SK-N-SH (cell line): Measurements from ENCODE around the gene NEU3. TPM values are rescaled to one million over a fixed set of nuclear protein-coding genes. Genes with fewer than 3 reads are reported as not detected.

ENCODE experiments used
- CTCF ChIA-PET: fragments of 300-600, 350-600 bp; formaldehyde crosslinking; extraction: SDS; loops from one replicate; lab custom pipeline; 2021; lab: Yijun Ruan, JAX
- POLR2A ChIA-PET: fragments of 350-600 bp; sonication (Branson Sonifier 250); formaldehyde crosslinking; extraction: SDS; loops from one replicate; lab custom pipeline; 2020; ENCODE audit warnings: antibody characterized with exemption, inconsistent platforms; lab: Yijun Ruan, JAX
- DNase-seq: peaks from one replicate; pipeline ENCODE4 v3.0.0; 2012
- H2AFZ ChIP-seq: fragments of 200-600 bp; sonication (generic); 2 replicates; pipeline ENCODE4 v1.8.1; 2016; ENCODE audit warnings: antibody characterized with exemption, mild to moderate bottlenecking, low read depth
- H3F3A ChIP-seq: fragments of 200-600 bp; sonication (generic); replicated peaks from 2 replicates; pipeline ENCODE3; 2016; ENCODE audit warnings: antibody characterized with exemption, mild to moderate bottlenecking; ENCODE audit not compliant: insufficient read depth
- H3K27ac ChIP-seq, 2 experiments: fragments of 200-500 bp in 1 of 2; fragments of 200-600 bp in 1 of 2; sonication (Bioruptor generic) in 1 of 2; sonication (generic), shearing (Covaris generic) in 1 of 2; 2 replicates each; pipeline versions ENCODE4 v1.5.1 to v1.6.1; 2014 to 2016; ENCODE audit warnings: low read depth in 2 of 2, inconsistent platforms in 1 of 2, low read length in 1 of 2, mild to moderate bottlenecking in 1 of 2, mixed read lengths in 1 of 2
- H3K27me3 ChIP-seq: fragments of 200-600 bp; sonication (generic), shearing (Covaris generic); 2 replicates; pipeline ENCODE4 v1.6.1; 2016; ENCODE audit warnings: mixed run types; ENCODE audit not compliant: insufficient read depth
- H3K36me3 ChIP-seq, 2 experiments: fragments of 200-500 bp in 1 of 2; fragments of 200-600 bp in 1 of 2; sonication (Bioruptor generic) in 1 of 2; sonication (generic) in 1 of 2; replicated peaks in 1 of 2; 2 replicates each; pipeline versions ENCODE3 to v1.5.1; 2014 to 2016; ENCODE audit warnings: low read length in 1 of 2, mild to moderate bottlenecking in 1 of 2; ENCODE audit not compliant: insufficient read depth in 2 of 2, control insufficient read depth in 1 of 2
- H3K4me1 ChIP-seq, 2 experiments: fragments of 200-500 bp in 1 of 2; fragments of 200-600 bp in 1 of 2; sonication (Bioruptor generic) in 1 of 2; sonication (generic), shearing (Covaris generic) in 1 of 2; 2 replicates each; pipeline versions ENCODE4 v1.5.1 to v1.6.1; 2014 to 2016; ENCODE audit warnings: low read depth in 1 of 2, low read length in 1 of 2, mixed run types in 1 of 2; ENCODE audit not compliant: insufficient read depth in 2 of 2, control insufficient read depth in 1 of 2
- H3K4me2 ChIP-seq: fragments of 200-600 bp; sonication (generic), shearing (Covaris generic); 2 replicates; pipeline ENCODE4 v1.6.1; 2017; ENCODE audit warnings: mixed run types
- H3K4me3 ChIP-seq, 2 experiments: fragments of 200-500 bp in 1 of 2; fragments of 200-600 bp in 1 of 2; sonication (Bioruptor generic) in 1 of 2; sonication (generic), shearing (Covaris generic) in 1 of 2; 2 replicates each; pipeline versions ENCODE4 v1.5.1 to v1.8.1; 2014 to 2016; ENCODE audit warnings: low read depth in 2 of 2, inconsistent platforms in 1 of 2, low read length in 1 of 2, mild to moderate bottlenecking in 1 of 2, mixed read lengths in 1 of 2, moderate library complexity in 1 of 2
- H3K79me2 ChIP-seq: fragments of 200-600 bp; sonication (generic); 2 replicates; pipeline ENCODE4 v1.8.1; 2017; ENCODE audit warnings: mild to moderate bottlenecking; ENCODE audit not compliant: insufficient read depth
- H3K9ac ChIP-seq: fragments of 200-600 bp; sonication (generic); 2 replicates; pipeline ENCODE4 v1.6.1; 2017; ENCODE audit warnings: mixed run types
- H3K9me2 ChIP-seq: fragments of 200-600 bp; sonication (generic); 2 replicates; pipeline ENCODE4 v1.6.1; 2017; ENCODE audit warnings: mixed run types
- H3K9me3 ChIP-seq: fragments of 200-600 bp; sonication (generic); 2 replicates; pipeline ENCODE4 v1.6.1; 2017; ENCODE audit warnings: mixed run types, mild to moderate bottlenecking, moderate library complexity
- H4K20me1 ChIP-seq: fragments of 200-600 bp; sonication (generic); 2 replicates; pipeline ENCODE4 v1.6.1; 2017; ENCODE audit warnings: mild to moderate bottlenecking, mixed run types; ENCODE audit not compliant: insufficient read depth
- EP300 ChIP-seq, 2 experiments: IDR thresholded peaks; 2 replicates each; pipeline versions ENCODE4 v1.4.0 to v1.6.1; 2012; ENCODE audit warnings: borderline replicate concordance in 1 of 2, low read depth in 1 of 2, low read length in 1 of 2
- EZH2phosphoT487 ChIP-seq: fragments of 200-600 bp; sonication (generic); IDR thresholded peaks from 2 replicates; pipeline ENCODE4 v1.6.1; 2017; ENCODE audit warnings: low read depth, mixed run types, mild to moderate bottlenecking, antibody characterized with exemption, moderate library complexity, borderline replicate concordance
- FOXM1 ChIP-seq: IDR thresholded peaks from 2 replicates; pipeline ENCODE4 v1.4.0; 2012; ENCODE audit warnings: low read depth, mild to moderate bottlenecking
- RCOR1 ChIP-seq: fragments of 150-350 bp; IDR thresholded peaks from 2 replicates; pipeline ENCODE4 v1.6.1; 2017; ENCODE audit warnings: antibody characterized with exemption, low read length
- TEAD4 ChIP-seq: IDR thresholded peaks from 2 replicates; pipeline ENCODE4 v1.4.0; 2012; ENCODE audit warnings: mild to moderate bottlenecking, borderline replicate concordance; ENCODE audit not compliant: insufficient read depth
- WGBS: methylation state at CpG from one replicate; pipeline ENCODE4 v1.1.6; 2017; ENCODE audit warnings: low lambda C conversion rate; 5-methylcytosine and 5-hydroxymethylcytosine counted together
- polyA plus RNA-seq, 3 experiments: library from polyadenylated mRNA; depleted of rRNA; stranded (reverse); fragments of >200 nt; gene quantifications; 2 replicates each; pipeline ENCODE4 v1.2.3, GENCODE V29; 2012
- TF ChIP-seq, protein P1 (sequence below): fragments of 200-600 bp; sonication (generic); IDR thresholded peaks from 2 replicates; pipeline ENCODE4 v1.6.1; 2017; ENCODE audit warnings: antibody characterized with exemption, mild to moderate bottlenecking, moderate library complexity
- TF ChIP-seq, protein P2 (sequence below): IDR thresholded peaks from 2 replicates; pipeline ENCODE4; 2012
- TF ChIP-seq, protein P3 (sequence below): IDR thresholded peaks from 2 replicates; pipeline ENCODE4 v1.4.0; 2012; ENCODE audit warnings: low read depth, borderline replicate concordance

The NEU3 gene
- polyA plus RNA-seq, 1 of the 3 experiments (the other 2 are of a cell fraction), result 5.7 TPM

DNA sequence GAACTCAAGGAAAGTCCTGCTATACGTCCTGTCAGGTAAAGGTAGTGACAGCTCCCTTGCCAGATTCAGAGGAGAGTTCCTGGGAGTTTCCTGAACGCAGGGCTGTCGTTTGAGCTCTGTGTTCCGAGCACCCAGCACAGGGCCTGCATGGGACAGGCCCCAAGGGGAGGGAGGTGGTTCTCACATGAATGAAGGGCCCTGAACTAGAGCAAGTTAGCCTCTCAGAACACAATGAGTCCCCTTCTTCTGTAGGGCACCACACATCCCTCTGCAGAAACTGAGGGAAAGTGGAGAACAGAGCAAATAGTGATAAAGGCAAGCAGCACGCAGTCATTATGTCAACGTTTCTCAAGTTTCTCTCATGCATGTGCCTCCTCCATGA, 35.3 kb downstream of the NEU3 start (continued):
- TF ChIP-seq, protein P1, sequence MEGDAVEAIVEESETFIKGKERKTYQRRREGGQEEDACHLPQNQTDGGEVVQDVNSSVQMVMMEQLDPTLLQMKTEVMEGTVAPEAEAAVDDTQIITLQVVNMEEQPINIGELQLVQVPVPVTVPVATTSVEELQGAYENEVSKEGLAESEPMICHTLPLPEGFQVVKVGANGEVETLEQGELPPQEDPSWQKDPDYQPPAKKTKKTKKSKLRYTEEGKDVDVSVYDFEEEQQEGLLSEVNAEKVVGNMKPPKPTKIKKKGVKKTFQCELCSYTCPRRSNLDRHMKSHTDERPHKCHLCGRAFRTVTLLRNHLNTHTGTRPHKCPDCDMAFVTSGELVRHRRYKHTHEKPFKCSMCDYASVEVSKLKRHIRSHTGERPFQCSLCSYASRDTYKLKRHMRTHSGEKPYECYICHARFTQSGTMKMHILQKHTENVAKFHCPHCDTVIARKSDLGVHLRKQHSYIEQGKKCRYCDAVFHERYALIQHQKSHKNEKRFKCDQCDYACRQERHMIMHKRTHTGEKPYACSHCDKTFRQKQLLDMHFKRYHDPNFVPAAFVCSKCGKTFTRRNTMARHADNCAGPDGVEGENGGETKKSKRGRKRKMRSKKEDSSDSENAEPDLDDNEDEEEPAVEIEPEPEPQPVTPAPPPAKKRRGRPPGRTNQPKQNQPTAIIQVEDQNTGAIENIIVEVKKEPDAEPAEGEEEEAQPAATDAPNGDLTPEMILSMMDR, result no peak
- TF ChIP-seq FOXM1, result no peak

DNA sequence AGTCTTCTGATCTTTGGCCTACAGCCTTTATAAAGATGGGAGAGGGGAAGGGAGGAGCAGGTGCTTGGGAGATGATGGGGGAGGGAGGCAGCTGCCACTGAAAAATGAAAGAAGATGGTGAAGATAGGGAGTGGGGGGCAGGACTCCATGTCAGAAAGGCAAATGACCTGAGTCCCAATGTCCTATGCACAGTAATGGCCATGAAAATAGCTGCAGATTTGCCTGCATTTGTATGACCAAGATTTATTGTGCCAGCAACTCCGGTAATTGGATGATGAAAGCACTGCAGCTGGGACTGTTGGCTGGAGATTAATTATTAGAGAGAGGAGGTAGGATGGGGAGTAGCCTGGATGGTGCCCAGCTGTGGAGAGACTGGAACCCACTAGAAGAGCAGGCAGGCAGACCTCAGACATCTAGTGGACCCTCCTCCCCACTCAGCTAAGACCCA, 36.1 kb downstream of the NEU3 start:
- no peaks in the 10 kb centered on the region for H3F3A ChIP-seq
- no peaks in the 10 kb centered on the region for H3K36me3 ChIP-seq
- H3K27me3 ChIP-seq, result no peaks in the 10 kb centered on the region
- ChIA-PET POLR2A (interaction anchor here (0.9 kb wide), 1 partner anchor 215 kb away, joined by 3 read pairs; the partner anchor contains the start of gene TPBGL), CTCF (interaction anchor here (0.7 to 7.8 kb wide), 10 partner anchors 11 to 255 kb away, joined by 3 to 258 read pairs (median 9); no protein-coding TSS in a partner anchor)
- no peaks in the 10 kb centered on the region for H3K9me2 ChIP-seq
- no peak overlapping the region for H3K4me2 ChIP-seq
- H4K20me1 ChIP-seq, result no peaks in the 10 kb centered on the region
- H2AFZ ChIP-seq, result no peak overlapping the region
- 82% methylated on average over 1 of the region's 1 CpG for WGBS
- peaks cover 0 to 13% of the 10 kb centered on the region in 2 experiments; a peak in 1 of 4 replicates for H3K4me1 ChIP-seq
- no peak overlapping the region for H3K9ac ChIP-seq
- DNase-seq, result peak; percentile 33
- H3K4me3 ChIP-seq, result no peak overlapping the region
- TF ChIP-seq EZH2phosphoT487 (no peak), RCOR1 (peak; percentile 71; the same call in 1 of the 2 replicates), EP300 (IDR thresholded peaks at IDR 0.05; ENCODE audit: borderline replicate concordance in 1 of 2, low read depth in 1 of 2, low read length in 1 of 2) (peak in 1 of 2 experiments; percentile 58; a peak in 2 of 4 replicates)
- TF ChIP-seq, protein P2, sequence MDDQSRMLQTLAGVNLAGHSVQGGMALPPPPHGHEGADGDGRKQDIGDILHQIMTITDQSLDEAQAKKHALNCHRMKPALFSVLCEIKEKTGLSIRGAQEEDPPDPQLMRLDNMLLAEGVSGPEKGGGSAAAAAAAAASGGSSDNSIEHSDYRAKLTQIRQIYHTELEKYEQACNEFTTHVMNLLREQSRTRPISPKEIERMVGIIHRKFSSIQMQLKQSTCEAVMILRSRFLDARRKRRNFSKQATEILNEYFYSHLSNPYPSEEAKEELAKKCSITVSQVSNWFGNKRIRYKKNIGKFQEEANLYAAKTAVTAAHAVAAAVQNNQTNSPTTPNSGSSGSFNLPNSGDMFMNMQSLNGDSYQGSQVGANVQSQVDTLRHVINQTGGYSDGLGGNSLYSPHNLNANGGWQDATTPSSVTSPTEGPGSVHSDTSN, result no peak
- TF ChIP-seq, protein P3, sequence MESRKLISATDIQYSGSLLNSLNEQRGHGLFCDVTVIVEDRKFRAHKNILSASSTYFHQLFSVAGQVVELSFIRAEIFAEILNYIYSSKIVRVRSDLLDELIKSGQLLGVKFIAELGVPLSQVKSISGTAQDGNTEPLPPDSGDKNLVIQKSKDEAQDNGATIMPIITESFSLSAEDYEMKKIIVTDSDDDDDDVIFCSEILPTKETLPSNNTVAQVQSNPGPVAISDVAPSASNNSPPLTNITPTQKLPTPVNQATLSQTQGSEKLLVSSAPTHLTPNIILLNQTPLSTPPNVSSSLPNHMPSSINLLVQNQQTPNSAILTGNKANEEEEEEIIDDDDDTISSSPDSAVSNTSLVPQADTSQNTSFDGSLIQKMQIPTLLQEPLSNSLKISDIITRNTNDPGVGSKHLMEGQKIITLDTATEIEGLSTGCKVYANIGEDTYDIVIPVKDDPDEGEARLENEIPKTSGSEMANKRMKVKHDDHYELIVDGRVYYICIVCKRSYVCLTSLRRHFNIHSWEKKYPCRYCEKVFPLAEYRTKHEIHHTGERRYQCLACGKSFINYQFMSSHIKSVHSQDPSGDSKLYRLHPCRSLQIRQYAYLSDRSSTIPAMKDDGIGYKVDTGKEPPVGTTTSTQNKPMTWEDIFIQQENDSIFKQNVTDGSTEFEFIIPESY, result no peak
- no peaks in the 10 kb centered on the region for H3K79me2 ChIP-seq
- peak overlapping the region in 1 of 2 experiments; percentile 12; a peak in 1 of 4 replicates for H3K27ac ChIP-seq
- H3K9me3 ChIP-seq, result no peaks in the 10 kb centered on the region

DNA sequence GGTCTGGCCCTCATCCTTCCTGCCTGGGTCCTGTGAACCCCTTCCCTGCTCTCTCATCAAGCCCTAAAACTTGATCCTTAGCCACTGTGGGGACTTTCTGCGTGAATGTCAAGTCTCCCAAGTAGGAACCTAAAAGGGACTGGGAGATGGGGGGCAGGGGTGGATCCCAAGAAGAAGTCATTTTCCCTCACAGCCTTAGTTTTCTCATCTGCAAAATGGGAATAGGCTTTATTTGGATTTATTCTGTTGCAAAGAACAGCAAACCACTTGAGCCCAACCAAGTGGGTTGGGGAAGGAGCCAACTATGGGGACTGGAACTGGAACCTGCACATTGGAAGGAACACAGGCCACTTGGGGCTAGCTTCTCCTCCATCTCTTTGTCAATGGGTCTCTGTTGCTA, 36.8 kb downstream of the NEU3 start:
- H3K79me2 ChIP-seq, result no peaks in the 10 kb centered on the region
- H3K9me2 ChIP-seq, result no peaks in the 10 kb centered on the region
- H3K4me3 ChIP-seq, result no peak overlapping the region
- peaks cover 0 to 18% of the 10 kb centered on the region in 2 experiments; a peak in 1 of 4 replicates for H3K4me1 ChIP-seq
- no peak for DNase-seq
- H3K9me3 ChIP-seq, result no peaks in the 10 kb centered on the region
- no peak overlapping the region for H3K4me2 ChIP-seq
- TF ChIP-seq TEAD4, result no peak
- TF ChIP-seq, all 33 proteins: peak for 0
- no peak overlapping the region for H3K9ac ChIP-seq
- H2AFZ ChIP-seq, result no peak overlapping the region
- H3K36me3 ChIP-seq, result no peaks in the 10 kb centered on the region
- H4K20me1 ChIP-seq, result no peaks in the 10 kb centered on the region
- H3K27me3 ChIP-seq, result no peaks in the 10 kb centered on the region
- H3K27ac ChIP-seq, result no peak overlapping the region
- CTCF ChIA-PET, result interaction anchor here (1.0 to 7.8 kb wide), 5 partner anchors 14 to 221 kb away, joined by 3 to 258 read pairs (median 3); no protein-coding TSS in a partner anchor
- 83% methylated on average over 1 of the region's 1 CpG for WGBS
- POLR2A ChIA-PET, result no interaction called here
- no peaks in the 10 kb centered on the region for H3F3A ChIP-seq
